Stimulated activated CD4-positive, alpha-beta T cell treated with anti-CD3 and anti-CD28 coated beads, Interleukin-1b, Interleukin-23, amount 100 ng/mL, for 4 hours (primary cell): ENCODE results near the gene DNAJC24.

Experiments used
- DNase-seq, 2 donors: peaks; one replicate each; pipeline ENCODE4 v3.0.0-alpha.2; 2020; ENCODE audit warnings: low read depth in 2 of 2

Gene DNAJC24

DNA sequence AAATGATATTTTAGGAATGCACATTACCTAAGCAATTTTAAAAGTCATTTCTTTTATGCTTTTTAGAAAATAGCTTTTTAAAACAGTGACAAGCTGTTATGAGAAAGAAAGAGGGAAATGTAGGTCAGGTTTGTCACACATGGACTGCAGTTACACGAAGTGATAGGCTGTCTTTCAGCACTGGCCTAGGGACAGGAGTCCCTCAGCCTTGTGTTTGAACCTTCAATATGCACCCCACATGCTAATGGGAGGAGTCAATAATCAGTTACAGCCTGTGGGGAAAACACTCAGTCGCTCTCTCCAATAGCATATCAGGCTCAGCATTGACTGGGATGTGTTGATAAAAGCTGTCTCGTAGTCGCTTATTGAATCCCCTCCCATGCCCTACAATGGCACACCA is 45.8 kb downstream of the DNAJC24 start:
- DNase-seq, result no peak

DNA sequence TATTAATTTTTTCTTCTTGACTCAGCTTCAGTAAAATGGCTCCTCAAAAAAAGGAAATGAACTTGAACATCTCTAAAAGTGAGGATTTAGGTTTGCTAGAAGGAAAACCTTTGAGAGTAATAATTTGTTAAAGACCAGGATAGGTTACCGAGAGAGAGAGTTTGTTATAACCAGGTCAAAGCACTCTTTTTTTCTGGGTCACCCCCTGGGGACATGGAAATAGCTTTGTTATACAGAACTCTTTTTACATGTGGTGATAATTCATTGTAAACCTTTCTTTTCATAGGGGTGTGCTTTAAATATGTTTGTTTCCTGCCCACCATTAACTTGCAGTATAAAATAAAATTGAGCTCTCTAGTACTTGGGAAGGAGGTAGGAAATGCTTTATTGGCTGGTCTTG is 47.7 kb downstream of the DNAJC24 start:
- DNase-seq, result no peak

DNA sequence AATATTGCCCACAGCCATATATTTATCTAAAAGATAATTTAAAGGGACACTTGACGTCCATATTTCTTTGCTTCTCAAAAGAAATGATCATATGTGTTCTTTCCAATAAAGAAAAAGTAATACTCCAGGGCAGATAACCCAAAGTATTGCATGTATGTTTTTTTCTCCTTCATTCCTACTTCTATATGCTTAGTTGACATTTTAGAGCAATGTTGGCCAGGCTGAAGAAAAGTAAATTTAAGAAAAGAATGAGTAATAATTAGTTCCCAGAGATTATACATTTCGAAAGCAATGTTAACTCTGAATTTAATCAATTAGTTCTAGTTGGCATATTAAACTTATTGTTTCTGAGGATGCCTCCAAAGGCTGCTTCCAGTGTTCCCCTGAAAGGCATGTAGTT is 48.2 kb downstream of the DNAJC24 start:
- DNase-seq, result no peak

DNA sequence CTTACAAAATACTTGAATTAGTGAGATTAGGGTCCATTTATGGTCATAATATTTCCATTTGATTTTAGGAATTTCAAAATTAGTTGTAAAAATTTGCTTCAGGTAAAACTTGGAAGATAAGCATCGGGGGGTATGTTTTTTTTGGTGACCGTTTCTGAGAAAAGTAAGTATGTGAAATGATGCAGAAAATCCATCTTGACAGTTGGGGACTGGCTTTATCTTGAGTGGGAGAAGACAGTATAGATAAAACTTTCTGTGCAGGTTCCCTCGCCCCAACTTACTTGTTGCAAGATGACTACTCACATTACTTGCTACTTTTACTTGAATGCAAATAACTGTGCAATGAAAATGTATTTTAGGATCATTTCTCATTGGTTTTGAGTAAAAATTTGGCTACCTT is 49.5 kb downstream of the DNAJC24 start:
- no peak for DNase-seq

DNA sequence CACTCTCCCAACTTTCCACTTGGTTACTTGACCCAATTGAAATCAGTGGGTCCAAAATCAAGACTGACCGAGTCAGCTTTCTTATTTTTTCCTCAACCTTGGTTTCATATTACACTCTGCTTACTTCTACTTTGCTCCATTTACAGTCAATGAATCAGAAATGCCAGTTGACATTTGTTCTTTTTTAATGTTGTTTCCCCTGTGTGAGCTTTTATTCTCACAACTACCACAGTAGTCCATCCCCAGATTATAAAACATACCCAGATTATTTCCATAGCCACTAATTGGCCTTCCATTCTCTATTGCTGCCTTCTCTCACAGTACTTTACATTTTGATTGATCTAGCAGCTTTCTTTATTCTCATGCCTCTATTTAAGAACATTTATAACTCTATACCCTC is 50.0 kb downstream of the DNAJC24 start:
- DNase-seq, result no peak

DNA sequence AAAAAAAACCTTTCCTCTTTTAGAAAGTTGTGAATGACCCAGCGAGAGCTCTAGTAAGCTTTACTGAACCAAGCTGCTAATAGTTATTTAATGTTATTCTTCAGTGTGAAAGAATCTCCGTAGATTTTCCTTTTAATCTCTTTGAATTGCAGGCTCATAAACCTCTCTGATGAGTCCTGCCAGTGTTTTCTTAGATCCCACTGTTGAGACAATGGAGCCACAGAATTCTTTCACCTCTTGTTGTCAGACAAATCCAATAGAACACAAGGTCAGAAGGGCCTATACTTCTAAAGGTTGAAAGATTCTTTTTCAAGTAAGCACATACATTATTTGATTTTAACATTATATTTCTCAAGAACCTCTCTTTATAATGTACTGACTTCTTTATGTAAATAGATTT is 52.2 kb downstream of the DNAJC24 start:
- no peak for DNase-seq

DNA sequence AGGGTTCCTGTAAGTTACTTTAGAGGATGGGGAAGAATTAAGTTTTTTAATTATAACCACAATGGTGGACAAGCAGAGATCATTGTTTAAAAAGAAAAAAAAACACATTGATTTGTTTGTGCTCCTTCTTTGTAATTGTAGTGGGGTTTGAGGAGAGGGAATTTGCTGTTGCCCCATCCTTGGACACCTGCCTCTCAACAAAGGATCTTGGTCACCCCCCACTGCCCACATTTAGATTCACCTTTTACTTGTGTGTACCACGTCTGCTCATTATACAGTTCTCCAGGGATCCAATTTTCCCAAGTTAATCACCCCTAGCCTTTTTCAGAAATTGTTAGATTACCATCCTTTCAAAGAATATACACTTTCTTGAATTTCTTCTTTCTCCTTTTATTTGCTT is 53.0 kb downstream of the DNAJC24 start:
- no peak for DNase-seq

DNA sequence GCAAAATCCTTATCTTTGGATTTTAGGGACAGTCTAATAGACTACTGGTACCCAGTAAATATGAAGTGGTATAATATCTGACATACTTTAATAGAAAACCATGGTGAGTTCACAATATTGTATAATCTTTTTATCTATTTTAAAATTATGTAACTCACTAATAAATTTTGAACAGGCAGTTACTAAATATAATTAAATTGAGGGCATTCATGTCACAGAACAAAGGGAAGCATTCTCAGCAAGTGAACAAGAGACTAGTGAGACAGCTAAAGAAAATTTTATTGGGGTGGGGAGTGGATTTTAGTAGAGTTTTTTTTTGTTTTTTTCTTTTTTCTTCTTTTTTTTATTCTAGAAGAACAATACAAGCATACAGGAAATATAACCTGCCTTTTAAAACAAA is 55.0 kb downstream of the DNAJC24 start:
- DNase-seq, result no peak

DNA sequence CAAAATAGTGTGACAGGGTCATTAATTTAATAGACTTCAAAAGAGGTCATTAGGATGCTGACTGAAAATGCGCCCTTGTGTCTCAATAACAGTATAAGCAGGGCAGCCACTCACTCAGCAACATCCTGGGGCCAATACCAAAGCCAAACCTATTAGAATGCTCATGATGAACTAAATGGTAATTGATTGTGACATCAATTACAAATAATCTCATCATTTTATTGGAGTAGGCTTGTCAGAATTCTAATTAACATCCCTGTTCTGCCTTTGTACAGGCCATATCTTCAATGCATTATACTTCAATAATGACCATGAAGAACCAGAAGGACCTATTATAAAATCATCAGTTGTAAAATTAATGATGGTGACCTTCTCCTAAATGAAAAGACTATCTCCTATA is 64.2 kb downstream of the DNAJC24 start:
- no peak for DNase-seq

DNA sequence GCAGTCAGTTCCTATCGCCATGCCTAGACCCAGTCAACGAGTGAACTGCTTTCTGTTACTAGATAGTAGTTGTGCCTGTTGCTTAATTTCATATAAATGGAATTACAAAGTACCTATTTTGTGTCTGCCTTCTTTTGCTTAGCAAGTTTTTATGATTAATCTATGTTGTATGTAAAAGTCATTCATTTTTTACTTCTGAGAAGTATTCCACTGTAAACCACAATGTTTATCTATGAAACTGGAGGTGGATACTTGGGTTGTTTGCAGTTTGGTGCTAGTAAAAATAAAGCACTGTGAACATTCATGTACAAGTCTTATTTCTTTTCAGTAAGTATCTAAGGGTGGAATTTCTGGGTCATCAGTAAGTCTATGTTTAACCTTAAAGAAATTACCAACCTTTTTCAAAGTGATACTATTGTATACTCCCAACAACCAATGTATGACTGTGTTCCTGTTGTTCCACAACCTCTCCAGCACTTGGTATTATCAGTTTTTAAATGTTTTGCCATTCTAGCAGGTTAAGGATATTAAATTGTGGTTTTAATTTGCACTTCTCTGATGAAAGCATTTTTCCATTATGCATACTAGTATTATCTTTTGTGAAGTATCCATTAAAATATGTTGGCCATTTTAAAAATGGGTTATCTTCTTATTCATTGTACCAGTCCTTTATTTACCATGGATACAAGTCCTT is 68.2 kb downstream of the DNAJC24 start:
- DNase-seq, result no peak

DNA sequence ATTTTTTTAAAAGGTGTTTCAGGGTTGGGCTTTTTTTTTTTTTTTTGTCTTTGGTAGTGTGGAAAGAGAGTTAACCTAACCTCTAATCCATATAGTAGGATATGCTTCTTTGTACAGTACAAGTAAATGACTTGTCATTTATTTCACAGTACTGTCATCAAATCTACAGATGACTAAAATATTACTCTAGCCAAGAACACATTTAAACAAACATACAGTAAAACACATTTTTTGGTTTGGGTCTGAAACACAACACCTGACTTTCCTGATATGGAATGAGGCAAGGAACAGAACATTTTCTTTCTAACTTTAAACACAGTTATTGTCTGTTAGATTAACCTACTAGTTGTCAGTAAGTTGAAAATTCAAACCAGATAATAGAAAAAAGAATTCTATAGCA is 71.6 kb downstream of the DNAJC24 start:
- no peak for DNase-seq

DNA sequence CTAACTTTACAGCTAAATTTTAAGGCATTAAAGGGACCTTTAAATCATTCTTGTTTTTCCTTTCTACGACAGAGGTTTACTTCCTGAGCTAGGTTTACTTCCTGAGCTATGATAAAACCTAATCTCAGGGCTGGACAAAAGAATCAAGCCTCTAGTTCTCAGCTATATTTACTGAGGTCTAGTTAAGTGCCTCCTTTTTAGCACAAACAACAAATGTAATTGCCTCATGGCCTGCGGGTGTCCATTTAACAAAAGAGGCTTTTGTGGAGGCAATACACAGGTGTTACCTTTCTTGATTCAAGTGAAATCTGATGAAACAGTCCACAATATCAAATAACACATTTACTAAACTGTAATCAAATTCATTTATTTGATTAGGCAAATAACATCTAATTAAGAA is 72.4 kb downstream of the DNAJC24 start:
- no peak for DNase-seq

DNA sequence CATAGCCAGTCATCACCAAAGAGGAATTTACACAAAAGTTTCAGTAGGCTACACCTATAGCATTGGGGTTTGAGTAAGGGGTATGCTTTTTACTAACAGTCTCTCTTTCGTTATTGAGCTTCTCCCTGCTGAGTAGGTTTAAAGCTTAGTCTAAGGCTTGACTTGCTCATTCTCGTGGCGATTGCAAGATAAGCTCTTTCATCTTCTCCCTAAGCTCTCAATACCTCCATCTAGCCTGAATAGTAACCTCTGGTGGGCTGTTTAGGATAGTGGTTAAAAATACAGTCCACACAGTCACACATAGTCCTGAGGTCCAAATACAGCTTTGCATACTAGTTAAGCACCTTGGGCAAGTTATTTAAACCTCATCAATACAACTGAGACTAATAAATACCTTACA is 74.1 kb downstream of the DNAJC24 start:
- DNase-seq, result no peak

DNA sequence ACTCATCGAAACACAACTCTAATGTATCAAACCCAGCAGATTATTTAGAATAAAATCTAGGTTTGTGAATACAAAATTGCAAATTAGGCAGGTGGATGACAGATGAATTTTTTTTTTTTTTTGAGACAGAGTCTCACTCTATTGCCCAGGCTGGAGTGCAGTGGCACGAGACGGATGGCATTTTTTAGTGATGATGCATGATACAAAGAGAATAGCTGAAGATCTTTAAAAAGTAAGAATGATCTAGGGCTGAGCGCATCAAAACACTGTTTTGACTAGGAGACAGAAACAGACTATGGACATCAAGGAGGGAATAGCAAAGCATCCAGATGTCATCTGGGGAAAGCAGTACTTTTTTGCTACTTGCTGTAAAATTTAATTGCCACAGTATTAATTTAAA is 76.0 kb downstream of the DNAJC24 start:
- DNase-seq, result no peak

DNA sequence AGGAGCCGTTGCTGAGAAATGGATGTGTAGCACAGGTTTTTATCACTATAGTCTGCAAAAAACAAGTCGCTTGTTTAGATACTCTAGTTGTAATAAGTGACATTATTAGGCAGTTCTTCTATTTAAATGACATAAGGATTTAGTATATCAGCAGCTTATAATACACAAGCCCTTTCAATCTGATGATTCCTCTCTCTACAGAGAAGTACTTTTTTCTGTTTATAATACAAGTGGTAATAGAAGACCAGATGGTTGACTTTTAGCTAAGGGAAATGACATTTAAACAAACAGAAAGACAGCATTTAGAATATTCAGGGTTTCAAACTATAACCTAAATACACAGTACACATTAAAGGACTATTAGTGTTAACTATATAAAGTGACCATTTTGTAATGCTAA is 79.4 kb downstream of the DNAJC24 start:
- DNase-seq, result no peak

DNA sequence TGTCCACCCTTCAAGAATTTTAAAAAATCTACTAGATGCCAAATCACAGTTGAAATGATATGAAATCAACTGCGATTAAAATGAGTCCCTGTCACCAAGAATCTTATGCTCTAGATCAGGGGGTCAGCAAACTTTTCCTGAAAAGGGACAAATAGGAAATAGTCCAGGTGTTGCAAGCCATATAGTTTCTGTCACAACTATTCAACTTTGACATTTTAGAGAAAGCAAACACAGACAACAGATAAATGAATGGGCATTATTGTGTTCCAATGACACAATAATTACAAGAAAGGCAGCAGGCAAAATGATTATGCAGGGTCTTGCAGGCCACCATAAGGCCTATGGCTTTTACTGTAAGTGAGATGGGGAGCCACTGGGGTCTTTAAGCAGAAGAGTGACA is 81.2 kb downstream of the DNAJC24 start:
- no peak for DNase-seq

DNA sequence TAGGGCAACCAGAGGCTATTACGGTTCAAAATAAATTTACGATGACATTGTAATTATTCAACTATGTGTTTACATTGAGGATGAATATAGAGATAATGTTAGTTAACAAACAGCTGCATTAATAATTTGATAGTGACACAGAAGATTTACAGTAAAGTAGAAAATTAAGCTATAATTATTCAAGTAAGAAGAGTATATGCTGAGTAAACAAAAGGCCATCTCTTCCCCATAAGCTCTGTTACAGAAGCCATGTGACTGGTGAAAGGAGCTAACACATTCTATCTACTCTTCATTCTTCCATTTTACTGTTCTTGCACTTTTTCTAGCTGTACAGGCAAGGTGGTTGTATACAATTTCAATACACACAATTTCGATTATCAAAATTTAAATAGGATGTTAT is 85.5 kb downstream of the DNAJC24 start:
- no peak for DNase-seq

DNA sequence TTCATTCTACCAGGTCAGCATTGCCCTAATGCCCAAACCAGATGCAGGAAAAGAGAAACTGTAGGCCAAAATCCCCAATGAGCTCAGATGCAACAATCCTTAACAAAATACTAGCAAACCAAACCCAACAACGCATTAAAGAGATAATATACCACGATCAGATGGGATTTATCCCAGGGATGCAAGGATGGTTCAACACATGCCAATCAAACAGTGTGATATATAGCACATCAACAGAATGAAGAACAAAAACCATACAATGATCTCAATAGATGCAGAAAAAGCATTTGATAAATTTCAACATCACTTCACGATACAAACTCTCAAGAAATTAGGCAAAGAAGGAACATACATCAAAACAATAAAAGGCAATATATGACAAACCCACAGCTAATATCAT is 94.8 kb downstream of the DNAJC24 start:
- DNase-seq, result no peak

DNA sequence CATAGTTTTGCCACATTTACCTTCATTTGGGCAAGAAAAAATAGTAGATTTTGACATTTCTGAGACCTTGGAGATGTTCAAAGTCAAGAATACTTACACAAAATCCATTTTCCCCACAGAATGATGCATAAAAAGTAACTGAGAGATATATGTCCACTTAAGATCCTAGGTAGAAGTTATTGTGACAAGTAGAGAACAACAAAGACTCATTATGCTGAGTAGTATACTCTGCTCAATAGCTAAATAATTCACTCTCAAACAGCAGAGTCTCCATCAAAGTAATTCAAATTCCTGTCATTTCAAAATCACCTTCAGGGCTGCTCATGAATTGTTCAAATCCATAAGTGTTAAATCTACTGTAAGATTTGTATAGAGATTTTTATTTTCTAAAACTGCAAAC is 104.4 kb downstream of the DNAJC24 start:
- no peak for DNase-seq

DNA sequence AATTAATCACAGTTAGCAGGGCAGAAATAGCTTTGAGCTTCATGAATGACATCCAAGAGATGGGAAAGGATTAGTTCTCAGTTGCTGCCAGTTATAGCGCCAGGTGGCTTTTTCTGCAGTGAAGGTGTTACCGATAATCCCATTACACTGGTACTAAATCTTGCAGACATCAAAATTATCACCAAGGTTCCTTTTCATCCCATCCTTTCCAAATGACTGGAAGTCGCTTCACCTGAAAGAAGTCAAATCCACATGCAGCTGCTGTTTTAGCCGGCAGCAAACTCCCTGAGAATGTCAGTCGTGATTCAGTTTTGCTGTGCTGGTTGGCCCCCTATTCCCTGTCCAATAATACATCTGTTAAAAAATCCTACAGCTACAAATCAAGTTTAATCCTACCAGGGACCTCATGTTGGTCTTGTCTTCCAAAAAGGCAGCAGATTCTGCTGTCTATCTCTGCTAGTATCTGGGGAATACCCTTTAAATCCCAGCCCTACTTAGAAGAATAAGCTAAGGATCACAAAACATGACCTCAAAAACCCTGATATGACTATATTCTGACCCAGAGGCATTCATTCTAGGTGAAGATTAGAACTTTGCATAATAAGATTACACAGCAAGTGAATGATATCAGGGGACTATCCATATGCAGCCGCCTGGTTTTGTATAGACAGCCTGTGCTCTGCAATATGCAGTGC is 108.0 kb downstream of the DNAJC24 start:
- DNase-seq, result no peak

DNA sequence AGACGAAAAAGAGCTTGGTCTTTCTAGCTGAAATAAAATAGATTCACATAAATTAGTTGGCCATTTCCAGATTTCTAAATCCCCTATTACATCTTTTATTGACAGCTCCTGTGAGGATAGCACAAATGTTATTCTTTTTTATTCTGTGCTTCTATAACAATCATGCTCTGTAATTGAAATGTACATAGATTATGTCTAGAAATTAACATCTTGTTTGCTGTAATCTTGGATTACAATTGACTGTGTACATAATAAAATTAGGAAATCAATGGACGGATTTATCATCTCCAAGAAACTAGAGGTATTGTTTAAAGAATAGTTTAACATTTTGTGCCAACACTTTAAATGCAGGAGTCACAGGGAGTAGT is 108.5 kb downstream of the DNAJC24 start:
- DNase-seq, result no peak

DNA sequence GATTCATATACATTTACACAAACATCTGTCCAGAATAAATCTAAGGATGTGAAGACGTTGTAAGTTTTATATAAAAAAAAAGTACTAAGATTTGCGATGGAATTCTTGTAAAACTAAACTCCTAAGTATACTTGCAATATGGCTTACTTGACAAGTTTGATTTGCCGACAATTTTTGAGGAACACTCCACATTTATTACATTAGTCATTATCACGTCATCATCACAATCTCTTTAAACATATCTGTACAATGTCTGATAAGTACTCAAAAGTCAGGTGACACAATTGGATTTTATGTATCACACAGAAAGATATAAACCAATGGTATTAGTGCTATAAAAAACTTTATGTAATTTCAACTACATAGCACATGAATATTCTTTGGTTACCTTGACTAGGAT is 109.4 kb downstream of the DNAJC24 start:
- no peak for DNase-seq

DNA sequence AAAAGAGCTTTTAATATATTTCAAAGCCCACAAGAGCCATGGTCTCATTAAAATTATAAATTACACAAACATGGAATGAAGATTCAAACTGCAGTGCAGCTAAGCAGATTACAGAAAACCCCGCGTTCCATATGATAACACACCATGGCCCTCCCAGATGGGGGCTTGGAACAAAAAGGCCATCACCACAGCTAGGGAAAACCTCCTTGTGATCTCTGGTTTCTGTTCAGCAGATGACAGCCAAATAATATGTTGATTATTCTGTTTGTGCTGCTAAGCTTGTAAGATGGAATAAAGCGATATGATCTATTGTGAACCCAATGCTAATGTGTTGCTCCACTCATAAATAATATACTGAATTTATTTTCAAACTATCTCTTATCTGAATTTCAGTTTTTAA is 111.3 kb downstream of the DNAJC24 start:
- DNase-seq, result no peak
